Testis (tissue), 3 donors: Measurements from ENCODE around the gene TMED8. TPM values are rescaled to one million over a fixed set of nuclear protein-coding genes. Genes with fewer than 3 reads are reported as not detected.

Experiments
- DNase-seq: peaks from one replicate; pipeline ENCODE4 v3.0.0-alpha.2; 2019
- H3K27ac ChIP-seq, 2 donors: fragments of 200-600 bp; sonication (generic); one replicate each; pipeline ENCODE4 v1.5.1; 2019
- H3K27me3 ChIP-seq: fragments of 200-600 bp; sonication (generic); one replicate; pipeline ENCODE4 v1.5.1; 2019
- H3K36me3 ChIP-seq: fragments of 200-600 bp; sonication (generic); one replicate; pipeline ENCODE4 v1.5.1; 2017; ENCODE audit warnings: low read depth; ENCODE audit errors: missing control alignments
- H3K4me1 ChIP-seq: fragments of 200-600 bp; sonication (generic); one replicate; pipeline ENCODE4 v1.5.1; 2019
- H3K4me3 ChIP-seq, 2 donors: fragments of 200-600 bp; sonication (generic); one replicate each; pipeline ENCODE4 v1.5.1; 2017 to 2019
- H3K9me3 ChIP-seq: fragments of 200-600 bp; sonication (generic); one replicate; pipeline ENCODE4 v1.5.1; 2017
- CTCF ChIP-seq, 3 experiments: fragments of 450-650 bp in 2 of 3; fragments of 200-600 bp in 1 of 3; sonication (generic) in 1 of 3; IDR thresholded peaks; one replicate each; pipeline ENCODE4 v1.5.1; 2016 to 2019; ENCODE audit warnings: antibody characterized with exemption in 3 of 3, mild to moderate bottlenecking in 2 of 3, moderate library complexity in 1 of 3
- POLR2A ChIP-seq: fragments of 450-650 bp; IDR thresholded peaks from one replicate; pipeline ENCODE4 v1.6.1; 2017; ENCODE audit warnings: antibody characterized with exemption, mild to moderate bottlenecking, moderate library complexity
- WGBS, 2 donors: methylation state at CpG; one replicate each; pipeline ENCODE4 v1.1.5; 2018; 5-methylcytosine and 5-hydroxymethylcytosine counted together
- intact Hi-C: fragments of 100-400 bp; cut with DNase I; formaldehyde crosslinking; loops from one replicate; pipeline ENCODE4 v1.15.1; 2023; ENCODE audit warnings: low total_unique reads
- polyA plus RNA-seq: library from polyadenylated mRNA; stranded (reverse); fragments of 350-450 nt; fragmentation: Illumina TruSeq; extraction: RNeasy Lipid Tissue Mini Kit (QIAGEN cat#74804); gene quantifications from one replicate; pipeline ENCODE4 v1.2.3, GENCODE V29; 2014; ENCODE audit warnings: low read depth, low replicate concordance; ENCODE audit not compliant: insufficient read depth
- total RNA-seq, 2 donors: library from RNA; depleted of rRNA; stranded (reverse); fragments of >200 nt; gene quantifications; one replicate each; pipeline ENCODE4 v1.2.3, GENCODE V29; 2016

Gene TMED8
- total and polyA plus RNA-seq, 3 donors from 2014 or later, result 16.9 to 40.1 (median 30.9) TPM

GRCh38 chr14:77324289-77324688, 52.6 kb downstream of the TMED8 start:
- intact Hi-C loops, result loop anchor here (5.0 kb wide), 1 partner anchor 297 kb away; the partner anchor contains the start of gene IRF2BPL
- H3K9me3 ChIP-seq, result no peaks in the 10 kb centered on the region
- H3K27ac ChIP-seq, result no peak overlapping the region
- H3K4me1 ChIP-seq, result peaks cover 16% of the 10 kb centered on the region
- DNase-seq, result no peak
- no peak for TF ChIP-seq POLR2A
- TF ChIP-seq CTCF (IDR thresholded peaks at IDR 0.05), result no peak
- whole genome bisulfite sequencing, 2 donors, result 94 to 100% methylated on average over 3 of the region's 3 CpGs
- H3K27me3 ChIP-seq, result no peaks in the 10 kb centered on the region
- H3K36me3 ChIP-seq, result no peaks in the 10 kb centered on the region
- no peak overlapping the region for H3K4me3 ChIP-seq

- H3K4me3 ChIP-seq, result no peak overlapping the region
- DNase-seq, result no peak
- no peak overlapping the region for H3K27ac ChIP-seq
Measured at GRCh38 chr14:77323571-77323970, 53.3 kb downstream of the TMED8 start.

GRCh38 chr14:77322951-77323350, 53.9 kb downstream of the TMED8 start:
- Histone ChIP-seq H3K27ac (no peak overlapping the region), H3K27me3 (no peaks in the 10 kb centered on the region), H3K4me3 (no peak overlapping the region), H3K36me3 (no peaks in the 10 kb centered on the region), H3K9me3 (no peaks in the 10 kb centered on the region), H3K4me1 (peaks cover 27% of the 10 kb centered on the region)
- no peak for DNase-seq
- TF ChIP-seq POLR2A (no peak), CTCF (IDR thresholded peaks at IDR 0.05) (no peak)
- intact Hi-C loops, result loop anchor here (5.0 kb wide), 1 partner anchor 296 kb away; the partner anchor contains the start of gene IRF2BPL
- 93% methylated on average over 5 of the region's 5 CpGs for WGBS, 2 donors

More at GRCh38 chr14:77323571-77323970, 53.3 kb downstream of the TMED8 start:
- TF ChIP-seq CTCF (IDR thresholded peaks at IDR 0.05) (no peak), POLR2A (no peak)
- no peaks in the 10 kb centered on the region for H3K27me3 ChIP-seq
- H3K9me3 ChIP-seq, result no peaks in the 10 kb centered on the region
- 77 to 85% methylated on average over 4 of the region's 4 CpGs for WGBS, 2 donors
- intact Hi-C loops, result loop anchor here (5.0 kb wide), 1 partner anchor 296 kb away; the partner anchor contains the start of gene IRF2BPL
- H3K36me3 ChIP-seq, result no peaks in the 10 kb centered on the region
- peaks cover 23% of the 10 kb centered on the region for H3K4me1 ChIP-seq

- TF ChIP-seq CTCF (IDR thresholded peaks at IDR 0.05), result no peak
- no peak for TF ChIP-seq POLR2A
- 49 to 59% methylated on average over 5 of the region's 5 CpGs for WGBS, 2 donors
- Histone ChIP-seq H3K36me3 (no peaks in the 10 kb centered on the region), H3K27me3 (no peaks in the 10 kb centered on the region), H3K4me3 (peak overlapping the region; percentile 98 to 99), H3K4me1 (peaks cover 32% of the 10 kb centered on the region), H3K27ac (peak overlapping the region; percentile 86 to 98), H3K9me3 (no peaks in the 10 kb centered on the region)
- no peak for DNase-seq
- intact Hi-C loops, result loop anchor here (5.0 kb wide), 1 partner anchor 295 kb away; the partner anchor contains the start of gene IRF2BPL
Measured at GRCh38 chr14:77322250-77322902, 54.5 kb downstream of the TMED8 start.
